Measurements from ENCODE around the gene RERG.
A peak's percentile ranks its signal among the peaks of the same experiment; 100 is the strongest.
"Not testable (repeated sequence)": the region's sequence is repeated elsewhere in the genome, so short reads cannot be mapped to it uniquely, and the experiment has no call there.

Gene RERG

GRCh38 chr12:15230751-15231150, 9.5 kb upstream of the RERG start:
- Mint-ChIP-seq H3K4me3 (no peak overlapping the region), H3K36me3 (ENCODE audit: low read depth) (no peaks in the 10 kb centered on the region), H3K27me3 (peaks cover 25% of the 10 kb centered on the region), H3K9me3 (no peaks in the 10 kb centered on the region), H3K4me1 (no peaks in the 10 kb centered on the region), H3K27ac (no peak overlapping the region)
- DNase-seq (no peak), ATAC-seq (no peak)

- Mint-ChIP-seq H3K36me3 (ENCODE audit: low read depth) (no peaks in the 10 kb centered on the region), H3K9me3 (no peaks in the 10 kb centered on the region), H3K4me3 (no peak overlapping the region), H3K27ac (no peak overlapping the region), H3K27me3 (peaks cover 27% of the 10 kb centered on the region), H3K4me1 (no peaks in the 10 kb centered on the region)
- no peak for DNase-seq
- no peak for ATAC-seq
These were observed 8.9 kb upstream of the RERG start for GRCh38 chr12:15230137-15230536.

- Mint-ChIP-seq H3K4me3 (no peak overlapping the region), H3K9me3 (no peaks in the 10 kb centered on the region), H3K4me1 (no peaks in the 10 kb centered on the region), H3K36me3 (ENCODE audit: low read depth) (no peaks in the 10 kb centered on the region), H3K27ac (no peak overlapping the region), H3K27me3 (peaks cover 34% of the 10 kb centered on the region)
- ATAC-seq (no peak), DNase-seq (peak; percentile 17)
These were observed 5.9 kb upstream of the RERG start for GRCh38 chr12:15227004-15227679.

GRCh38 chr12:15225863-15226218, 4.6 kb upstream of the RERG start:
- ATAC-seq; DNase-seq; H3K4me3 Mint-ChIP-seq; H3K27ac Mint-ChIP-seq; H3K36me3 Mint-ChIP-seq (ENCODE audit: low read depth); H3K4me1 Mint-ChIP-seq; H3K9me3 Mint-ChIP-seq: not testable (repeated sequence)
- H3K27me3 Mint-ChIP-seq, result peaks cover 29% of the 10 kb centered on the region

GRCh38 chr12:15225136-15225862, 4.1 kb upstream of the RERG start:
- Mint-ChIP-seq H3K36me3 (ENCODE audit: low read depth) (no peaks in the 10 kb centered on the region), H3K4me3 (no peak overlapping the region), H3K9me3 (no peaks in the 10 kb centered on the region), H3K27me3 (peaks cover 29% of the 10 kb centered on the region), H3K27ac (no peak overlapping the region), H3K4me1 (peaks cover 9% of the 10 kb centered on the region)
- no peak for ATAC-seq
- DNase-seq, result no peak

GRCh38 chr12:15222219-15222618, 1.0 kb upstream of the RERG start:
- Mint-ChIP-seq H3K9me3 (no peaks in the 10 kb centered on the region), H3K36me3 (ENCODE audit: low read depth) (no peaks in the 10 kb centered on the region), H3K4me1 (peaks cover 9% of the 10 kb centered on the region), H3K27me3 (peaks cover 23% of the 10 kb centered on the region), H3K27ac (no peak overlapping the region), H3K4me3 (no peak overlapping the region)
- DNase-seq, result no peak
- no peak for ATAC-seq

GRCh38 chr12:15220451-15220850, 766 bp downstream of the RERG start:
- no peak for DNase-seq
- Mint-ChIP-seq H3K4me1 (peaks cover 9% of the 10 kb centered on the region), H3K36me3 (ENCODE audit: low read depth) (no peaks in the 10 kb centered on the region), H3K4me3 (no peak overlapping the region), H3K27ac (no peak overlapping the region), H3K9me3 (no peaks in the 10 kb centered on the region), H3K27me3 (peaks cover 24% of the 10 kb centered on the region)
- no peak for ATAC-seq

GRCh38 chr12:15218794-15219193, 2.4 kb downstream of the RERG start:
- no peak for DNase-seq
- peaks cover 19% of the 10 kb centered on the region for H3K27me3 Mint-ChIP-seq
- H3K4me1 Mint-ChIP-seq, result peaks cover 9% of the 10 kb centered on the region
- no peak overlapping the region for H3K27ac Mint-ChIP-seq
- no peaks in the 10 kb centered on the region for H3K36me3 Mint-ChIP-seq (ENCODE audit: low read depth)
- no peak overlapping the region for H3K4me3 Mint-ChIP-seq
- no peaks in the 10 kb centered on the region for H3K9me3 Mint-ChIP-seq
- no peak for ATAC-seq

GRCh38 chr12:15216036-15216889, 5.0 kb downstream of the RERG start:
- ATAC-seq (no peak), DNase-seq (no peak)
- Mint-ChIP-seq H3K27me3 (peaks cover 21% of the 10 kb centered on the region), H3K4me3 (no peak overlapping the region), H3K27ac (no peak overlapping the region), H3K4me1 (peaks cover 4% of the 10 kb centered on the region), H3K9me3 (no peaks in the 10 kb centered on the region), H3K36me3 (ENCODE audit: low read depth) (no peaks in the 10 kb centered on the region)

- DNase-seq, result no peak
- no peaks in the 10 kb centered on the region for H3K36me3 Mint-ChIP-seq (ENCODE audit: low read depth)
- H3K4me3 Mint-ChIP-seq, result no peak overlapping the region
- no peak for ATAC-seq
- no peaks in the 10 kb centered on the region for H3K4me1 Mint-ChIP-seq
- peaks cover 23% of the 10 kb centered on the region for H3K27me3 Mint-ChIP-seq
- H3K9me3 Mint-ChIP-seq, result no peaks in the 10 kb centered on the region
- H3K27ac Mint-ChIP-seq, result no peak overlapping the region
These were observed 6.2 kb downstream of the RERG start for GRCh38 chr12:15214851-15215601.

GRCh38 chr12:15212930-15213329, 8.3 kb downstream of the RERG start:
- Mint-ChIP-seq H3K4me3 (no peak overlapping the region), H3K9me3 (no peaks in the 10 kb centered on the region), H3K36me3 (ENCODE audit: low read depth) (no peaks in the 10 kb centered on the region), H3K27me3 (peaks cover 23% of the 10 kb centered on the region), H3K4me1 (no peaks in the 10 kb centered on the region), H3K27ac (no peak overlapping the region)
- ATAC-seq (no peak), DNase-seq (no peak)

- no peak for ATAC-seq
- Mint-ChIP-seq H3K27me3 (peaks cover 11% of the 10 kb centered on the region), H3K9me3 (no peaks in the 10 kb centered on the region), H3K4me1 (no peaks in the 10 kb centered on the region), H3K4me3 (no peak overlapping the region), H3K27ac (no peak overlapping the region), H3K36me3 (ENCODE audit: low read depth) (no peaks in the 10 kb centered on the region)
- no peak for DNase-seq
These were observed 11.4 kb downstream of the RERG start for GRCh38 chr12:15209782-15210181.

GRCh38 chr12:15208871-15209656, 12.2 kb downstream of the RERG start:
- Mint-ChIP-seq H3K4me3 (no peak overlapping the region), H3K27ac (no peak overlapping the region), H3K4me1 (no peaks in the 10 kb centered on the region), H3K36me3 (ENCODE audit: low read depth) (no peaks in the 10 kb centered on the region), H3K9me3 (no peaks in the 10 kb centered on the region), H3K27me3 (peaks cover 11% of the 10 kb centered on the region)
- ATAC-seq (no peak), DNase-seq (no peak)

- ATAC-seq, result no peak
- Mint-ChIP-seq H3K27ac (no peak overlapping the region), H3K36me3 (ENCODE audit: low read depth) (no peaks in the 10 kb centered on the region), H3K4me3 (no peak overlapping the region), H3K4me1 (no peaks in the 10 kb centered on the region), H3K27me3 (peaks cover 9% of the 10 kb centered on the region), H3K9me3 (no peaks in the 10 kb centered on the region)
- no peak for DNase-seq
These were observed 13.1 kb downstream of the RERG start for GRCh38 chr12:15208140-15208539.

Data from activated naive CD8-positive, alpha-beta T cell treated with anti-CD3 and anti-CD28 coated beads, Interleukin-2, amount 50 U/mL, for 24 hours (primary cell).